K562 treated with DMSO at 1 percent for 12 hours (cell line): ENCODE results near the gene PIGV. TPM values are rescaled to one million over a fixed set of nuclear protein-coding genes. Genes with fewer than 3 reads are reported as not detected.

Experiments
- total RNA-seq: library from RNA; unstranded; fragments of 300-600 nt; gene quantifications from 2 replicates; pipeline ENCODE4 v1.2.3, GENCODE V29; 2022; ENCODE audit not compliant: insufficient read depth

Gene PIGV
- 9.1 and 13.2 TPM in 2 replicates for total RNA-seq

DNA sequence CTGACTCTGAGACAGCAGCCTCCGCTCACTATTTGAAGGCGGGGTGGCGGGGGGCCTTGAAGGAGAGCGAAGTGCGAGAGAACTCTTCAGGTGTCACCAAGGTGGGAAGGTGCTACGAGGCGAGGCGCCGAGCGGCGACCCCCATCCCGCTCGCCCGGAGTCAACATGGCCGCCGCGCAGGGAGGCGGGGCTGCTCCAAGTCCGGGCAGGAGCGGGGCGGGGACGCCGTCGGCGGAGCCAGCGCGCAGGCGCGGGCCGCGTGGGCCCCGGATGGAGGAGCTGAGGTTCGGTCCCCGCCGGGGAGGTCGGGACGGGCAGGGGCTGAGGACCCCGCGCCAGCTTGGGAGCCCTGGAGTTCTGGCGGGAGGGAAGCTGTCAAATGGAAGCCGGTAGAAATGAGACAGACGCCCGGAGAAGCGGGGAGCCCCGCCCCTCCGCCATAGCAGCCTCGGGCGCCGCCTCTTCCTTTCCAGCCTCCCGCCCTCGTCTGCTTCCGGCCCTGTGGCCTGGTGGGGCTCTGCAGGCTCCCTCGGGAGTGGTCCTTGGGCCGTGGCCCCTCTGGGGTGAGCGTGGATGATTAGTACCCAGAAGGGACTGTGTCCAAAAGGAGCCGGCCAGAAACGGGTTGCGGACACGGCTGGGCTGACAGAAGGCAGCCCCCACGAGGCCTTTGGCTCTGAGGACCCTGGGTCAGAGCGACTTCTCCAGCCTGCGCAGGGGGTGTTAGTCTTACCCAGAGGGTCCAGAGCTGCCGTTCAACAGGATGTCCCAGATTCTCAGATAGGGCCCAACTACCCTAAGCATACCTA lies at the start of gene PIGV:
TSS of gene PIGV (plus strand) at position 245 of the 809 bp plus-strand sequence. CDS start 2,866 bp downstream, outside the sequence.

DNA sequence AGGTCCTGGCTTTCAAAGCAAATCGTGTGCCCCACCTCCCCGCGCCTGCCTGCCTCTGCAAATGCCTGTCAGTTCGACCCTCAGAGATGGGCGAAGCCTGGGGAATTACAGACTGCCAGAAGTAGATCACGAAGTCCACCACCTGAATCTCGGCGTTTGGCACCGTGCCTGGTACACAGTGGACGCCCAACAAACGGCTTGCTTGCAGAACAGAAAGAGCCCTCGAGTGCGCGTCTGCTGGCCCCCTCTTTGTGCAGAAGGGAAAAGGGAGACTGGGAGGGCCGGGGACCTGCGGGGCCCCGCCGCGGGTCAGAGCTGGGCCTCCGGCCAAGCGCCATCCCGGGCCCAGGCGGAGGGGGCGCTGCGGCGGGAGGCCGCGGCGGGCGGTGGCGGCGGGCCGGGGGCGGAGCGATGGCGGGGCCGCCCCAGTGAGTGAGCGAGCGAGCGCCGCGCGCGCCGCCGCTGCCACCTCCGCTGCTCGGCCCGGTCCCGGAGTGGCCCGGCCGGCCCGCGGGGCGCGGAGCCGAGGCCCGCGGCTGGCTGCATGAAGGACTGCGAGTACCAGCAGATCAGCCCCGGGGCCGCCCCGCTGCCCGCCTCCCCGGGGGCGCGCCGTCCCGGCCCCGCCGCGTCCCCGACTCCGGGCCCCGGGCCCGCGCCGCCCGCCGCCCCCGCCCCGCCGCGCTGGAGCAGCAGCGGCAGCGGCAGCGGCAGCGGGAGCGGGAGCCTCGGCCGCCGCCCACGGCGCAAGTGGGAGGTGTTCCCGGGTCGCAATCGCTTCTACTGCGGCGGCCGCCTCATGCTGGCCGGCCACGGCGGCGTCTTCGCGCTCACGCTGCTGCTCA lies 38.7 kb downstream of the PIGV start, which contains the start of gene ZDHHC18:
TSS of gene ZDHHC18 (plus strand) at position 428 of the 845 bp plus-strand sequence. CDS start at position 545, 117 bp downstream.

Other genes with a start within 250 kb of the PIGV start
- 17.2 and 64.1 TPM in 2 replicates for gene ARID1A, start 91.9 kb upstream of the PIGV start, total RNA-seq
- 13.7 and 29.7 TPM in 2 replicates for gene ZDHHC18, start 38.7 kb downstream of the PIGV start, total RNA-seq
- 4.8 and 5.2 TPM in 2 replicates for gene SFN, start 75.2 kb downstream of the PIGV start, total RNA-seq
- 24.5 and 25.1 TPM in 2 replicates for gene GPN2, start 102.3 kb downstream of the PIGV start, total RNA-seq
- gene GPATCH3, start 112.5 kb downstream of the PIGV start, total RNA-seq = 19.8 and 23.2 TPM in 2 replicates
- not detected in 2 replicates for gene NR0B2, start 126.0 kb downstream of the PIGV start, total RNA-seq
- 119 and 122 TPM in 2 replicates for gene NUDC, start 133.8 kb downstream of the PIGV start, total RNA-seq
- gene KDF1, start 172.5 kb downstream of the PIGV start, total RNA-seq = 3.4 and 3.9 TPM in 2 replicates
- gene TRNP1, start 205.7 kb downstream of the PIGV start, total RNA-seq = not detected in 2 replicates
- 2.2 and 3.6 TPM in 2 replicates for gene TENT5B, start 224.9 kb downstream of the PIGV start, total RNA-seq